22Rv1 (cell line): ENCODE results near the gene KCNJ1.

Experiments used
- H3K27ac ChIP-seq: fragments of 450-650 bp; 2 replicates; pipeline ENCODE4 v1.5.1; 2017
- CTCF ChIP-seq: fragments of 450-650 bp; IDR thresholded peaks from 2 replicates; pipeline ENCODE4 v1.5.1; 2017; ENCODE audit warnings: mild to moderate bottlenecking
- ZFX ChIP-seq: fragments of 450-650 bp; IDR thresholded peaks from 2 replicates; pipeline ENCODE4 v1.6.1; 2017; ENCODE audit warnings: antibody characterized with exemption, borderline replicate concordance

Gene KCNJ1

DNA sequence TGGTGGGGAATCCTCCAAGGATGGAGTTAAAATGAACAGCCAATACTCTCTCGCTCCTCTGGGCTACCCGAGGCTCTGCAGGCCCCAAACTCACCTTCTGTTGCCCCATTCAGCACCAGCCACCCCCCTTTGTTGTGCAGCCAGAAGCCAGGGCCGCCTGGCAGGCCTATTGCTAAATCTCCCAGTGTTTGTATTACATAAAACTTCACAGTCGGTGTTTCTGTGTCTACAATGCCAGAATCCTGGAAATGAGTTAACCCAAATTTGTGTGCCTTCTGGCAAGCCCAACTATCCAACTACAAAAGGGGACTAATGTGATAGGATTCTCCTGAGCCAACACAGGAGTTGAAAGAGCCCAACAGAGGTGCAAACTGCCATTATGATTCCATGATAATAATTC lies 33.4 kb upstream of the KCNJ1 start:
- TF ChIP-seq ZFX (no peak), CTCF (no peak)
- H3K27ac ChIP-seq = no peak overlapping the region

DNA sequence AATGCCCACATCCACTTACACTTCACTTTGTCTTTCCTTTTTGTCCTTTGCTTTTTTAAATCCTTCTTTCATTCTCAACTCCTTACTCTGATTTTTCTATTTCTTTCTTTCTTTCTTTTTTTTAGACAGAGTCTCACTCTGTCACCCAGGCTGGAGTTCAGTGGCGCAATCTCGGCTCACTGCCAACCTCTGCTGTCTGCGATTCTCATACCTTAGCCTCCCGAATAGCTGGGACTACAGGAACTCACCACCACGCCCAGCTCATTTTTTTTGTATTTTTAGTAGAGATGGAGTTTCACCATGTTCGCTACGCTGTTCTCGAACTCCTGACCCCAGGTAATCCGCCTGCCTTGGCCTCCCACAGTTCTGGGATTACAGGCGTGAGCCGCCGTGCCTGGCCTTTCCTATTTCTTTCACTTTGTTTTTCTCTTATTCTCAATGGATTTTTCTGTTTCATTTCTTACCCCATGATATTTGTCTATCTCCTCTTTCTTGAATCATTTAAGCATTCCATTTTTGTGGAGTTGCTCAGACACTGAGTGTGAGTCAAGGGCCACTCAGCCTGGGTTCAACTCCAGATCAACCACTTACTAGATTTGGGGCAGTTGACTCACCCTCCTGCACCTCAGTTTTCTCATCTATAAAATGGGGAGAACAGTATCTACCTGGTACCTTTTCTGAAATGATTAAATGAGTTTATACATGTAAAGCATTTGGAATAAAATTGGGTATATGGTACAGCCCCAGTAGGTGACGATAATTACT lies 31.7 kb upstream of the KCNJ1 start:
- TF ChIP-seq CTCF (no peak), ZFX (no peak)
- H3K27ac ChIP-seq = no peak overlapping the region

GRCh38 chr11:128897826-128898225 lies 30.7 kb upstream of the KCNJ1 start:
- TF ChIP-seq CTCF (no peak), ZFX (no peak)
- H3K27ac ChIP-seq = no peak overlapping the region

DNA sequence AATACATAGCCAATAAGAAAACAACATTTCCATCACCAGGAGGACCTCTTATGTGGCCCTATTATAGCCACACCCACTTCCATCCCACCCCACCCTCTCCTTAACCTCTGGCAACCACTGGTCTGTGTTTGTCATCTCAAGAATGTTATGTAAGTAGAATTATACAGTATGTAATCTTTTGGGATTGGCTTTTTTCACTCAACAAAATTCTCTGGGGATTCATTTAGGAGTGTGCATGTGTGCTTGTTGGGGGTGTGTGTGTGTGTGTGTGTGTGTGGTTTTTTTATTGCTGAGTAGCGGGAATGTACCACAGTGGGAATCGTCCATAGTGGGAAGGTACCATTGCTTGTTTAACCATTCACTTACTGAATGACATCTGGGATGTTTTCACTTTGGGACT lies 29.3 kb upstream of the KCNJ1 start:
- TF ChIP-seq ZFX = no peak
- TF ChIP-seq CTCF = no peak
- no peak overlapping the region for H3K27ac ChIP-seq

DNA sequence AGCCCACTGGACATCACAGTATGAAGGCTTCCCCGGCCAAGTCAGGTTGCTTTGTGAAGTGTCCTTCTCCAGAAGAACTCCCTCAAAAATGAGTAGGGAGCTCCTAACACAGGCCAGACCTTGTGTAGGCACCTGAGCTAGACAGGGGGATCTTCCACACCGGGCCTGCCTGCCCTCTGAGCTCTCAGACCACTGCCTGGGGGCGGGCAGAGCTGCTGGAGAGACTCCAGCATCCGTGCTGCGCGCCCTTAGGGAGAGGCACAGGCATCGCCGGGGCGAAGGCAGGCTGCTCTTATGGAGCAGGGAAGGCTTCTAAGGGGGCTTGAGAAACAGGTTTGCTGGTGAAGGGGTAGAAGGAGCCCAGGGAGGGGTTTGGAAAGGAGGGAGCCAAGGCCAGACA lies 28.4 kb upstream of the KCNJ1 start:
- H3K27ac ChIP-seq = no peak overlapping the region
- no peak for TF ChIP-seq CTCF
- TF ChIP-seq ZFX = no peak

DNA sequence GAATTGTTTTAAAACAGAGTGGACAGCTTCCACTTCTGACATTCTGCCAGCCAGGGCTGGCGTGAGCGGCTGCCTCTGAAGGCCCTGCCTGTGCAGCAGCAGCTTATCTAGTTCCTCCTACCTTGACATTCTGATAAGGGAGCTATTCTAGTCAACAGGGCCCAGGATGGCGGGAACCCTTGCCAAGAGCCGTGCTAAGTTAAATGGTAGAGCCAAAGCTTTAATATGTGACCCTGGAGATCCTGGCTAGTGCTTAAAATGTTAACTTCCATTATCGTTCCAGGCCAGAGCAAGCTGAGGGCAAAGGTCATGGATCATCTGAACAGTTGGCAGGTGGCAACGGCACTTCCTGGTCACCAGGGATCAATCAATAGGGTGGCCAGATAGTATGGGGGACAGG lies 27.6 kb upstream of the KCNJ1 start:
- H3K27ac ChIP-seq = no peak overlapping the region
- TF ChIP-seq CTCF (no peak), ZFX (no peak)

- TF ChIP-seq ZFX (no peak), CTCF (no peak)
- no peak overlapping the region for H3K27ac ChIP-seq
Observed at GRCh38 chr11:128894286-128894681, 27.2 kb upstream of the KCNJ1 start.
